ENCODE results near the gene MTURN.
"Not testable (repeated sequence)": the region's sequence is repeated elsewhere in the genome, so short reads cannot be mapped to it uniquely, and the experiment has no call there.

The MTURN gene

DNA sequence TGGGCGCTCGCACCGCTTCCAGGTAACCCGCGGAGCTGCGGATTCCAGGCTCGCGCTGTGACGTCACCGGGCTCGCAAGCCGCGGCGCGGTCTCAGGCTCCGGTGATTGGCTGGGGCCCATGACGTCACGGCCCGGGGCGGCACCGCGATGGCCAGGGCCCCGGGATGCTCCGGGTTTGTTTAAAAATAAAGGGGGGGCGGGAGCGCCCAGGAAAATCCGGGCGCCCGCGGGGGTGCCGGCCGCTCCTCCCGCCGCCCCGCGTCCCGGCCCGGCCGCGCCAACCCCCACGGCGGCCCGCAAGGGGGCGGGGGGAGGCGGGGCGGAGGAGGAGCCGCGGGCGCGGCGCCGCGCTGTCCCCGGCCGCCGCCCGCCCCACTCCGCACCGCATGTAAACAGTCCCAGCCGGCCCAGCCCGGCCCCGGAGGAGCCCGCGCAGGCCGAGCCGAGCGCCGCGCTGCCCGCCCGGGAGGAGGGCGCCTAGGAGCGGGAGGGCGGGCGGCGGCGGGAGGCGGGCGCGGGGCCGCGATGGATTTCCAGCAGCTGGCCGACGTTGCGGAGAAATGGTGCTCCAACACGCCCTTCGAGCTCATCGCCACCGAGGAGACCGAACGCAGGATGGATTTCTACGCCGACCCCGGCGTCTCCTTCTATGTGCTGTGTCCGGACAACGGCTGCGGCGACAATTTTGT lies at the start of gene MTURN:
Gene MTURN, plus strand, starts transcription at position 376 of the 690 bp plus-strand sequence. Its CDS starts 151 bp downstream, at position 527.
- peak; percentile 89 for DNase-seq (ENCODE audit: low read depth)

GRCh38 chr7:30086529-30086928 lies 48.3 kb upstream of the MTURN start:
- DNase-seq (ENCODE audit: low read depth): no peak

- DNase-seq (ENCODE audit: low read depth): no peak
Measured at GRCh38 chr7:30087371-30087770, 47.4 kb upstream of the MTURN start.

DNA sequence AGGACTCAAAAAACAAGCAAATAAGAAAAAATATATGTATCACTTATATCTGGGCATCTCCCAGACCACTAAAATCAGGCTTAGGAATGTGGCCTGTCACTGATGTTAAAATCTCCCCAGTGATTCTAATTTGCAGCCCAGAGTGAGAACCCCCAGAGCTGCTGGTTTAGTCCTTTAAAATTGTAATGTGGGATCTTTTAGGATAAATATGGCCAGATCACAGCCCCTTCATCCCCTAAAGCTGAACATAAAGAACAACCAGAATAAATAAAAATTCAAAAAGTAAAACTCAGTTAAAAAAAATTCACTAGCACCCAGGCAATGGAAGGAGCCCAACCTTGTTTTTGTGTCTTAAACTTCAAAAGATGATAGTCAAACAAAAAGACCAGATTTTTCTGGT lies 46.4 kb upstream of the MTURN start:
- DNase-seq (ENCODE audit: low read depth): no peak

GRCh38 chr7:30090111-30090510 lies 44.7 kb upstream of the MTURN start:
- DNase-seq (ENCODE audit: low read depth): no peak

DNA sequence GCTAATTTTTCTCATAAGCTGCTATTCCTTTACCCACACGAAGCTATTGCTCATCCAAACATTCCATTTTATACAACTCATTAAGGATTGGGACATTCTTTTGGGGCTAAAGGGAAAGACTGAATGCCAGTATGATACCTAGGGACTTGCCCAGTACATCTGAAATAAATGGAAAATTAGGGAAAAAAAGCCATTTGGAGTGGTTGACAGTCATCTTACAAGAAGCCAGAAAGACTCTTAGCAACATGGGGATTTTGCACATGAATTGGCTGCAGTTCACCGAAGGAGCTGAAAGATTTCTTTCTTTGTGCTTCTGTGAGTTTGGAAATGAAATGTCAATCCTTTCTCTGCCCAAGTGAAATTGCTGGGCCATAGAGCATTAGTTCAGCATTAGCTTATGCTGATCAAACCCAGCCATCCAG lies 43.3 kb upstream of the MTURN start:
- DNase-seq (ENCODE audit: low read depth): peak; percentile 88

DNA sequence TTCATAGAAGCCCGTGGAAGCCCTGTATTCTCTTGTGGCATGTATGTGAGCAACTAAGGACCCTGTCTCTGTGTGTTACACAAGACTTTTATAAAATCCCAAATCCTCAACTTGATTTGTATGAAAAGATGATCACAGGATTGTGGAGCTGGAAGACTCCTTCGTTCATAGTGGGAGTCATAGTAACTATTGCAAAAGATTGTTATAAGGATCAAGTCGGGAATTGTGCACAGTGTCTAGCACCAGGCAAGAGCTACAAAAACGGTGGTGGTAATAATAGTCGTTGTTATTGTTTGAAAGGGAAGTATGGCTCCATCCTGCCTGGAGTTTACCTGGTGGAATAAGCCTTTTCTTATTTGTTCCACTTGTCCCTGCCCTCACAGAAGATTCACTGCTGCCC lies 42.8 kb upstream of the MTURN start:
- DNase-seq (ENCODE audit: low read depth): no peak

- DNase-seq (ENCODE audit: low read depth): no peak
Measured at GRCh38 chr7:30093420-30093952, 41.3 kb upstream of the MTURN start.

DNA sequence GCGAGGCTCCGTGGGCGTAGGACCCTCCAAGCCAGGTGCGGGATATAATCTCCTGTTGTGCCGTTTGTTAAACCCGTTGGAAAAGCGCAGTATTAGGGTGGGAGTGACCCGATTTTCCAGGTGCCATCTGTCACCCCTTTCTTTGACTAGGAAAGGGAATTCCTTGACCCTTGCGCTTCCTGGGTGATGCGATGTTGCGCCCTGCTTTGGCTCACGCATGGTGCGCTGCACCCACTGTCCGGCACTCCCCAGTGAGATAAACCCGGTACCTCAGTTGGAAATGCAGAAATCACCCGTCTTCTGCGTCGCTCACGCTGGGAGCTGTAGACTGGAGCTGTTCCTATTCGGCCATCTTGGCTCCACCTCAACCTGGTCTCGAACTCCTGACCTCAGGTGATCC lies 36.2 kb upstream of the MTURN start:
- DNase-seq (ENCODE audit: low read depth): not testable (repeated sequence)

GRCh38 chr7:30102281-30102680 lies 32.5 kb upstream of the MTURN start:
- no peak for DNase-seq (ENCODE audit: low read depth)

- DNase-seq (ENCODE audit: low read depth): no peak
Measured at GRCh38 chr7:30104157-30104556, 30.6 kb upstream of the MTURN start.

- no peak for DNase-seq (ENCODE audit: low read depth)
Measured at GRCh38 chr7:30112103-30112713, 22.6 kb upstream of the MTURN start.

GRCh38 chr7:30113144-30113543 lies 21.6 kb upstream of the MTURN start:
- DNase-seq (ENCODE audit: low read depth): no peak

GRCh38 chr7:30114536-30115238 lies 20.1 kb upstream of the MTURN start:
- no peak for DNase-seq (ENCODE audit: low read depth)

DNA sequence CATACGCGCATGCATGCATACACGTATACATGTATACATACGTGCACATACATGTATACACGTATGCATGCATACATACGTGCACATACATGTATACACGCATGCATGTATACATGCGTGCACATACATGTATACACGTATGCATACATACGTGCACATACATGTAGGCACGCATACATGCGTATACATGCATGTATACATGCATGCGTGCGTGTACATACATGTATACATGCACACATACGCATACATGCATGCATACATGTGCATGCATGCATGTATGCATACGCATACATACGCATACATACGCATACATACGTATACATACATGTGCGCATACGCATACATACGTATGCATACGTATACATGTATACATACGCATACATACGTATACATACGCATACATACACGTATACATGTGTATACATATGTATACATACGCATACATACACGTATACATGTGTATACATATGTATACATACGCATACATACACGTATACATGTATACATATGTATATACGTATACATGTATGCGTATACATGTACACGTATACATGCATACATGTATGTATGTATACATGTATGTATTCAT lies 19.0 kb upstream of the MTURN start:
- DNase-seq (ENCODE audit: low read depth): no peak

- no peak for DNase-seq (ENCODE audit: low read depth)
Measured at GRCh38 chr7:30116771-30117170, 18.0 kb upstream of the MTURN start.

- DNase-seq (ENCODE audit: low read depth): no peak
Measured at GRCh38 chr7:30117896-30118295, 16.9 kb upstream of the MTURN start.

DNA sequence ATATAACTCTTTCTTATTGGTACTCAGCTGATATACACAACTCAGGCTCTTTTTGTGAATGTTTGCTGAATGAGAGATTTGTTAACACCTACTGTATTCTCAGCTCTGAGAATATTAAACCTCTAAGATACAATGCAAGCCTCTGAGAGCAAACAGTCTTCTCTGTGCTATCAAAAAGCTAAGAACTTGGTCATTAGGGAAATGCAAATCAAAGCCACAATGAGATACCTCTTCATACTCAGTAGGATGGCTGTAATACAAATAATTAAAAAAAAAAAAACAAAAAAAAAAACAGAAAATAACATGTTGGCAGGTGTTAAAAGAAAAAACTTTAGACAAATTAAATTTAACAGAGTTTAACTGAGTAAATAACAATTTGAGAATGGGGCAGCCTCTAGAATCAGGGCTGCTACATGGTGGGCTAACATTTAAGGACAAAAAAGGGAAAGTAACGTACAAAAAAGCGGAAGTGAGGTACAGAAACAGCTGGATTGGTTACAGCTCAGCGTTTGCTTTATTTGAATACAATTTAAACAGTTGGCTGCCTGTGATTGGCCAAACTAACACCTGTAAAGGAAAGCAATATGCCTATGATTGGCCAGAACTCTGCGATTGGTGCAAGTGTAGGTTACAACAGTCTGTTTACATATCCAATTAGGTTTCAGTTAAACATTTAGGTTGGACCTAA lies 14.8 kb upstream of the MTURN start:
- DNase-seq (ENCODE audit: low read depth): no peak

DNA sequence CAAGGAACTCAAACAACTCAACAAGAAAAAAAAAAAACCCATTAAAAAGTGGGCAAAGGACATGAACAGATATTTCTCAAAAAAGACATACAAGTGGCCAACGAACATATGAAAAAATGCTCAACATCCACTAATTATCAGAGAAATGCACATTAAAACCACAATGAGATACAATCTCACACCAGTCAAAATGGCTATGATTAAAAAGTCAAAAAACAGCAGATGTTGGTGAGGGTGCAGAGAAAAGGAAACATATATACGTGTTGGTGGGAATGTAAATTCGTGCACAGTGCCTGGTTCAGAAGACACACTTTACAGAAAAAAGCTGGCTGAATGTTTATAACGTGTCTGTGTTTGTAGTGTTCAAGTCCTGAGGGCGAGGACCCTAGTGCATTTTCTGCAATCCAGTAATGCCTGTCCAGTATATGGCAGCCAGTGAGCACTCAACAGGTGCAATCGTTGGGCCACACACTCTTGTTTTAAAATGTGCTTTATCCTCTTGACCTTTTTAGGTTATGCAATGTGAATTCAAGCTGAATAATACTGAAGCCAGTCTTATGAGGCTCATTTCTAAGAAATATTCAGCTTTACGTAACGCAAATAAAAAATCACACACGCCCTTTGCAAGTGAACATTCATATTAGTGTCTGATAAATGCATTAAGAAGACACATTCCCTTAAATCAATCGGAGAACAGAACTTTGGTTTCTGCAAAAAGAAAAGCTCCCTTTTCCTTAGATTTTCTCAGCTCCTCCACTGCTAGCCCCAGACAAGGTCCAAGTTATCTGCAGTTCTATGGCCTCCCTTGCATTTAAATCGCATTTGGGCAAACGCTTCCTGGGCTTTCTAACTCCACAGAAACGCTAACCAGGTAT lies 813 bp upstream of the MTURN start:
- DNase-seq (ENCODE audit: low read depth): no peak

- peak; percentile 74 for DNase-seq (ENCODE audit: low read depth)
Measured at GRCh38 chr7:30135301-30136116, 723 bp downstream of the MTURN start.

All from ELR (cell line).